ENCODE measurements around the gene RPS19. TPM values are rescaled to one million over a fixed set of nuclear protein-coding genes. Genes with fewer than 3 reads are reported as not detected.

RPS19 gene
- total and polyA plus RNA-seq, 10 of the 15 experiments (the other 5 are each of a cell fraction or from before 2014, with no cell fraction given), result 2,615 to 5,578 (median 4,127) TPM

DNA sequence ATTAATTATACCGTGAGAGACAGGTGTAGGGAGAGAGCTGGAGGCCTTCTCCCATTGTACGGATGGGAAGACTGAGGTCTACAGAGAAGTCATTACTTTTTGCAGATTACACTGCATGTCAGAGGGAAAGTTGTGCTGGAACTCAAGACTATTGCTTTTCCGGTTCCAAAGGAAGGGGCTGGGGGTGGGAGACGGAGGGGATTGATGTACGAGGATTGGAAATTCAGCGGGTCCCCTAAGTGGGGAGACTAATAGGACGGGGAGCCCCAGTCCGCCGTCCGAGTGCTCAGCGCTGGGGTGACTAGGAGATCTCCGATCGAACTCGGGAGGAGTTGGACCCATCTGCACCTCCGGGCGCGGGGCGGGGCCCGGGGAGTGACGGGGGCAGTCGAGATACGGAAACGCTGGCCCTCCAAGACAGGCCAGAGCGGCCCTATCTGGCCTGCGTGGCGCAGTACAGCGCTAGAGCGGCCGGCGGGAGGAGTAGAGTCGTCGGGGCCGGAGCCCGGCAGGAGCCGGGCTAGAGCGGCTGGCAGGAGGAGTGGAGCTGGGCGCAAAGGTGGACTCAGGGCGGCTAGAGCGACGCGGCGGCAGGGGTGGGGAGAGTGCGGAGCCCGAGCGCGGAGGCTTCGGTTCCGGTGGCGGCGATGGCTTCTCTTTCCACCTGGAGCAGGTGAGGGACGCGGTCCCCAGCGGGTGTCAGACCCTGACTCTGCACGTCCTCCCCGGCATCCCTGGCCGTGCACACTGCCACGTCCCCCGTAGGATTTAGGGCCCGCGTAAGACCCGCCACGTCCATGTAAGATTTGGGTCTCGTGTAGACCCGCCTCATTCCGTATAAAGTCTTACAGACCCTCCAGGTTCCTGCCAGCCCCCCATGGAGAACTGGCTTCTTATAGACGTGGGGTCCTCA lies 24.0 kb downstream of the RPS19 start (continued):
- peak; percentile 20; the same call in 1 of the 2 replicates for TF ChIP-seq FOXK2 (IDR thresholded peaks at IDR 0.05)
- peak; percentile 18 for TF ChIP-seq ATF7 (IDR thresholded peaks at IDR 0.05; ENCODE audit: low read depth)
- TF ChIP-seq, protein P1, sequence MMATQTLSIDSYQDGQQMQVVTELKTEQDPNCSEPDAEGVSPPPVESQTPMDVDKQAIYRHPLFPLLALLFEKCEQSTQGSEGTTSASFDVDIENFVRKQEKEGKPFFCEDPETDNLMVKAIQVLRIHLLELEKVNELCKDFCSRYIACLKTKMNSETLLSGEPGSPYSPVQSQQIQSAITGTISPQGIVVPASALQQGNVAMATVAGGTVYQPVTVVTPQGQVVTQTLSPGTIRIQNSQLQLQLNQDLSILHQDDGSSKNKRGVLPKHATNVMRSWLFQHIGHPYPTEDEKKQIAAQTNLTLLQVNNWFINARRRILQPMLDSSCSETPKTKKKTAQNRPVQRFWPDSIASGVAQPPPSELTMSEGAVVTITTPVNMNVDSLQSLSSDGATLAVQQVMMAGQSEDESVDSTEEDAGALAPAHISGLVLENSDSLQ (IDR thresholded peaks at IDR 0.05), result peak; percentile 96
- peak; percentile 81 for TF ChIP-seq CBFB (IDR thresholded peaks at IDR 0.05; ENCODE audit: low read depth)
- peak; percentile 59; the same call in 1 of the 2 replicates for TF ChIP-seq RB1 (IDR thresholded peaks at IDR 0.05; ENCODE audit: borderline replicate concordance)
- TF ChIP-seq, protein P2, sequence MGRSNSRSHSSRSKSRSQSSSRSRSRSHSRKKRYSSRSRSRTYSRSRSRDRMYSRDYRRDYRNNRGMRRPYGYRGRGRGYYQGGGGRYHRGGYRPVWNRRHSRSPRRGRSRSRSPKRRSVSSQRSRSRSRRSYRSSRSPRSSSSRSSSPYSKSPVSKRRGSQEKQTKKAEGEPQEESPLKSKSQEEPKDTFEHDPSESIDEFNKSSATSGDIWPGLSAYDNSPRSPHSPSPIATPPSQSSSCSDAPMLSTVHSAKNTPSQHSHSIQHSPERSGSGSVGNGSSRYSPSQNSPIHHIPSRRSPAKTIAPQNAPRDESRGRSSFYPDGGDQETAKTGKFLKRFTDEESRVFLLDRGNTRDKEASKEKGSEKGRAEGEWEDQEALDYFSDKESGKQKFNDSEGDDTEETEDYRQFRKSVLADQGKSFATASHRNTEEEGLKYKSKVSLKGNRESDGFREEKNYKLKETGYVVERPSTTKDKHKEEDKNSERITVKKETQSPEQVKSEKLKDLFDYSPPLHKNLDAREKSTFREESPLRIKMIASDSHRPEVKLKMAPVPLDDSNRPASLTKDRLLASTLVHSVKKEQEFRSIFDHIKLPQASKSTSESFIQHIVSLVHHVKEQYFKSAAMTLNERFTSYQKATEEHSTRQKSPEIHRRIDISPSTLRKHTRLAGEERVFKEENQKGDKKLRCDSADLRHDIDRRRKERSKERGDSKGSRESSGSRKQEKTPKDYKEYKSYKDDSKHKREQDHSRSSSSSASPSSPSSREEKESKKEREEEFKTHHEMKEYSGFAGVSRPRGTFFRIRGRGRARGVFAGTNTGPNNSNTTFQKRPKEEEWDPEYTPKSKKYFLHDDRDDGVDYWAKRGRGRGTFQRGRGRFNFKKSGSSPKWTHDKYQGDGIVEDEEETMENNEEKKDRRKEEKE (IDR thresholded peaks at IDR 0.05), result 0 out of 2 replicates have a peak, but pooled peaks have one; percentile 17
- TF ChIP-seq NFYB (IDR thresholded peaks at IDR 0.05; ENCODE audit: insufficient read depth, low read depth, low read length), result no peak
- TF ChIP-seq ZNF274 (IDR thresholded peaks at IDR 0.05; ENCODE audit: insufficient read depth, insufficient read length), result no peak
- peak; percentile 78; the same call in 1 of the 2 replicates for TF ChIP-seq SIN3A (IDR thresholded peaks at IDR 0.05; ENCODE audit: low read depth, low read length)
- TF ChIP-seq SPI1 (IDR thresholded peaks at IDR 0.05; ENCODE audit: borderline replicate concordance, insufficient read depth, low read depth, low read length), result no peak
- TF ChIP-seq RCOR1 (conservative IDR thresholded peaks at IDR 0.05; ENCODE audit: low read depth, low read length), result no peak
- no peak for TF ChIP-seq NR2F1 (conservative IDR thresholded peaks at IDR 0.05)
- TF ChIP-seq ZBED1 (IDR thresholded peaks at IDR 0.05; ENCODE audit: borderline replicate concordance), result peak; percentile 86; the same call in 1 of the 2 replicates
- no peak; the same call in 1 of the 2 replicates for TF ChIP-seq ZNF207 (IDR thresholded peaks at IDR 0.05; ENCODE audit: borderline replicate concordance)
- TF ChIP-seq, protein P3, sequence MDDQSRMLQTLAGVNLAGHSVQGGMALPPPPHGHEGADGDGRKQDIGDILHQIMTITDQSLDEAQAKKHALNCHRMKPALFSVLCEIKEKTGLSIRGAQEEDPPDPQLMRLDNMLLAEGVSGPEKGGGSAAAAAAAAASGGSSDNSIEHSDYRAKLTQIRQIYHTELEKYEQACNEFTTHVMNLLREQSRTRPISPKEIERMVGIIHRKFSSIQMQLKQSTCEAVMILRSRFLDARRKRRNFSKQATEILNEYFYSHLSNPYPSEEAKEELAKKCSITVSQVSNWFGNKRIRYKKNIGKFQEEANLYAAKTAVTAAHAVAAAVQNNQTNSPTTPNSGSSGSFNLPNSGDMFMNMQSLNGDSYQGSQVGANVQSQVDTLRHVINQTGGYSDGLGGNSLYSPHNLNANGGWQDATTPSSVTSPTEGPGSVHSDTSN (IDR thresholded peaks at IDR 0.05; ENCODE audit: insufficient replicate concordance, low read depth, low read length), result peak; percentile 79
- TF ChIP-seq, protein P4, sequence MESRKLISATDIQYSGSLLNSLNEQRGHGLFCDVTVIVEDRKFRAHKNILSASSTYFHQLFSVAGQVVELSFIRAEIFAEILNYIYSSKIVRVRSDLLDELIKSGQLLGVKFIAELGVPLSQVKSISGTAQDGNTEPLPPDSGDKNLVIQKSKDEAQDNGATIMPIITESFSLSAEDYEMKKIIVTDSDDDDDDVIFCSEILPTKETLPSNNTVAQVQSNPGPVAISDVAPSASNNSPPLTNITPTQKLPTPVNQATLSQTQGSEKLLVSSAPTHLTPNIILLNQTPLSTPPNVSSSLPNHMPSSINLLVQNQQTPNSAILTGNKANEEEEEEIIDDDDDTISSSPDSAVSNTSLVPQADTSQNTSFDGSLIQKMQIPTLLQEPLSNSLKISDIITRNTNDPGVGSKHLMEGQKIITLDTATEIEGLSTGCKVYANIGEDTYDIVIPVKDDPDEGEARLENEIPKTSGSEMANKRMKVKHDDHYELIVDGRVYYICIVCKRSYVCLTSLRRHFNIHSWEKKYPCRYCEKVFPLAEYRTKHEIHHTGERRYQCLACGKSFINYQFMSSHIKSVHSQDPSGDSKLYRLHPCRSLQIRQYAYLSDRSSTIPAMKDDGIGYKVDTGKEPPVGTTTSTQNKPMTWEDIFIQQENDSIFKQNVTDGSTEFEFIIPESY (IDR thresholded peaks at IDR 0.05), result no peak
- no peak for TF ChIP-seq NFYA (IDR thresholded peaks at IDR 0.05; ENCODE audit: borderline replicate concordance, low read depth, low read length)
- TF ChIP-seq NBN (IDR thresholded peaks at IDR 0.05), result peak; percentile 98
- TF ChIP-seq RFX5 (IDR thresholded peaks at IDR 0.05; ENCODE audit: low read depth, low read length), result no peak

All from GM12878 (cell line).